ENCODE measurements around the gene R3HDM4. TPM values are rescaled to one million over a fixed set of nuclear protein-coding genes. Genes with fewer than 3 reads are reported as not detected.

Gene R3HDM4
- total RNA-seq, 1 experiment from 2014 or later, result 40.8 TPM

DNA sequence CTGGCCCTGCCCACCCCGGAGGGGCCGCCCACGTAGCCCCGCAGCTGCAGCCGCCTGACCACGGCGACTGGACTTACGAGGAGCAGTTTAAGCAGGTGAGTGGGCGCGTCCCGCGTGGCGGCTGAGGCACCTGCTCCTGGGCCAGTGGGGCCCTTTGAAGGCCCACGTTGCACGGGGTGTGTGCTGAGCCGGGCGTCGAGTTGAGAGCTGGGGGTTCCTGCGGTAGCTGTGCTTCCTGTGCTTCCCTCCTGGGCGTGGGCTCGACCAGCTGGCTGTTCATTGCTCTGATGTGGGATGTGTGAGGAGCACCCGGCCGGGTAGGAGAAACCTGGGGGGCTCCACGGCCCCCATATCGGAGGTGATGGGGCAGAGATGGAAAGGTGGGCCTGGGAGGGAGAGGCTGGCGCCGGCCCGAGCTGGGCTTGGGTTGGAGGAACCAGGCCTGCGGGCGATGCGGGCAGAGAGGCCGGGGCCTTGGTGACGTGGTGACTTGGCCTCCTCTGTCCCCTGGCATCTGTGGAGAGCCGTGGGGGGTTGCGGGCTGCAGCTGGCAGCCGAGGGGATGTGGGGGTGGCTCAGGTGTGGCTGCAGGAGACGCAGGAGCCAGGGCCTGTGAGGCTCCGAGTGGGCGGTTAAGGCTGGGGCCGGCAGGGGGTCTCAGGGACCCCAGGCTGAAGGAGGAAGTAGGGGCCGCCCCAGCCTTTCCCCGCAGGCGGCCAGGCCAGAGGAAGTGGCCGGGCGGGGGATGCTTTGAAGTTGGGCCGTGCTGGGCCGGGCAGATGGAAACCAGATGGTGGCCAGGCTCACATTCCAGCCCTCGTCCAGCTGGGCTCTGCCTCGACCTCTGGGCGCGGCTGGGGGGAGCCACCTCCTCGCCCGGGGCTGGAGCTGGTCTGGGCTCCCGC lies 19.9 kb upstream of the R3HDM4 start:
- peak; percentile 86 for DNase-seq (ENCODE audit: low read depth)

GRCh38 chr19:931860-932647 lies 19.0 kb upstream of the R3HDM4 start:
- DNase-seq (ENCODE audit: low read depth), result no peak

GRCh38 chr19:929891-930258 lies 16.9 kb upstream of the R3HDM4 start:
- DNase-seq (ENCODE audit: low read depth), result no peak

DNA sequence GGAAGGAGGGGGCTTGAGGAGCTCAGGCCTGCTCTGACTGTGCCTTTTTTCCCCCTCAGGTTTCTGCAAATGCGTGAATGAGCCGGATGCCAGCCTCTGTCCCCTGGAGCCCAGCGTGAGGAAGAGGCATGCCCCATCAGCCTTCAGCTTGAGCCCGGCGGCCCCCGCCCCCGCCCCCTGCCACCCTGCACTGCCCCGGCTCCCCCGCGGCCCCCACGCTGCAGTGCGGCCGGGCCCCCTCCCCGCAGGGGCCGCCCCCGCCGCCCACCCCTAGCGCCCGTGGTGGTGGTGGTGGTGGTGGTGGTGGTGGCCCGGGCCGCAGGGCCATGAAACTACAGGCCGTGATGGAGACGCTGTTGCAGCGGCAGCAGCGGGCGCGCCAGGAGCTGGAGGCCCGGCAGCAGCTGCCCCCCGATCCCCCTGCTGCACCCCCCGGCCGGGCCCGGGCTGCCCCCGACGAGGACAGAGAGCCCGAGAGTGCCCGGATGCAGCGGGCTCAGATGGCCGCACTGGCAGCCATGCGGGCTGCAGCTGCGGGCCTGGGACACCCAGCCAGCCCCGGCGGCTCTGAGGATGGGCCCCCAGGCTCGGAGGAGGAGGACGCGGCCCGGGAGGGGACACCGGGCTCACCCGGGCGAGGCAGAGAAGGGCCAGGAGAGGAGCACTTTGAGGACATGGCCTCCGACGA lies 16.3 kb upstream of the R3HDM4 start:
- no peak for DNase-seq (ENCODE audit: low read depth)

DNA sequence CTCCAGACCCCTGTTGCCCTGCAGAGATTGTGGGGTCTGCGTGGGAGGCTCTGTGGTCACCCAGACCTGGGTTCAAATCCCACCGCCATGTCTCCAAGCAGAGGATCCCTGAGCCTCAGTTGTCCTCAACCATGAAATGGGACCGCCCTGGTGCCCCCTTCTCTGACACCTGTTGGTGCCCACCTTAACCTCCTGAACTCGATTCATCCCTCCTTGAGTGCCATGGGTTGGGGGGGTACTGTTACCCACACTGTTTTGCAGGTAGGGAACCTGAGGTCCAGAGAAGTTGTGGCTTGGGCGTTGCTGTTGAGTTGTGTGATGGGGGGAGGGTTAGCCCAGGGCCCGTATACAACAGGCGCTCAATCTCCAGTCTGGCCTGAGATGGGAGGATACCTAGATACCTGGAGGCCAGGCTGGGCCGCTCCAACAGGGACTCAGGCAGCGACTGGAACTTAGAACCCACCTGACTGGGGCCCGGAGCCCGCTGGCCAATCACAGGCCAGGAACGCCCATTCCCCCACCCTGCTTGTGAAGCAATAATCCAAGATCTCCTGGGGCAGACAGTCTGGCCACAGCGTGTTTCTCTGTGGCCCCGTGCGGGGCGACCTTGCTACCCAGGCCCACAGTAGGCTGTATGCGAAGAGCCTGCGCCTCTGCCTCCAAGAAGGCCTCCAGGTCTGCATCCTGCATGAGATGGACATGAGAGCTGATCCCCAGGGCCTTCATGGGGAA lies 15.6 kb upstream of the R3HDM4 start:
- DNase-seq (ENCODE audit: low read depth), result no peak

DNA sequence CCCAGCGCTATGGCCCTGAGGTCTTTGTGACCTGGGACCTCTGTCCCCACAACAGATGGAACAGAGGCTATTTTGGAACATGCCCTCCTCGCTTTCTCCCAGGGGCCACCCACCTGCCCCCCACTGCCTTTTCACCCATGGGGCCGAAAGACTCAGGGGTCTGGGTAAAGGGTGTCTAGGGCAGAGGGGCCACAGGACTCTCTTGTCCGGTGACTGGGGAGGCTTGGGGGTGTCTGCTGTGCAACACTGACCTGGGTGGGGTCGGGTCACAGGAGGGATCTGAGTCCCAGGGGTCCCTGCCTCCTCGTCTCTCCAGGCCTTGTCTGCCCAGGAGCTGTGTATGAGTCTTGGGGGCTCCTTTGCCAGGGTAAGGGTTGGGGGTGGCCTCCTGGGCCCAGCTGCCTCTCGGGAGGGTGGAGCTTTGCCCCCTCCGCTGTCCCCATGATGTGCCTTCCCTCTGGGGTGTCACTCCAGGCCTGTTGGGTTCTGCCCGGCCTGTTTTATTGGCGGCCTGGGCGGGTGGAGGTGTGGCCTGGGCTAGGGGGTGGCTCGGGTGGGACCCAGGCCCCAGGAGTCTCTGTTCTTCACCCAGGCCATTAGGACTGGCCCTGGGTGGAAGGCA lies 14.9 kb upstream of the R3HDM4 start:
- no peak for DNase-seq (ENCODE audit: low read depth)

DNA sequence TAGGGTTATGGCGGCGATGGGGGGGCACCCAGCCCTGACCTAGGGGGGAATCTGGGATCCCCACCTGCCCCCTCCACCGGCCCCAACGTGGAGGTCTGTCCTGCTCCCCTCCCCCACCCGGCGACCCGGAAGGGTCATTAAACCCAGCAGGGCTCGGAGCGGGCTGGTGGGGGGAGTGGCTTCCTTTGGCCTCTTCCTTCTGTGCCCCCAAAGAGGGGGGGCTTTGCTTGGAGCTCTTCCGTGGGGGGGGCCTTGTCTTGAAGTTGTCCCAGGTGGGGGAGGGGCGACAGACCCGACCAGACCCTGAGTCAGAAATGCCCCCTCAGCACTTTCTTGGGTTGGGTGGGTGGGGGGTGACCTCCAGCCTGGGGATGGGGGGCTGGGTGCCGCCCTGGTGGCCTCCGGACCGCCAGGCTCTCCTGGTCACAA lies 14.3 kb upstream of the R3HDM4 start:
- DNase-seq (ENCODE audit: low read depth), result no peak

GRCh38 chr19:926589-927350 lies 13.8 kb upstream of the R3HDM4 start:
- peak; percentile 63 for DNase-seq (ENCODE audit: low read depth)

GRCh38 chr19:926323-926588 lies 13.2 kb upstream of the R3HDM4 start:
- DNase-seq (ENCODE audit: low read depth), result no peak

- DNase-seq (ENCODE audit: low read depth), result peak; percentile 85
These were observed 12.7 kb upstream of the R3HDM4 start, which contains the start of gene ARID3A for GRCh38 chr19:925526-926322. Gene ARID3A (plus strand): TSS chr19:926035. CDS start chr19:929529, 3,494 bp downstream.

GRCh38 chr19:925087-925525 lies 12.1 kb upstream of the R3HDM4 start:
- DNase-seq (ENCODE audit: low read depth), result peak; percentile 62

- DNase-seq (ENCODE audit: low read depth), result no peak
These were observed 11.6 kb upstream of the R3HDM4 start for GRCh38 chr19:924553-925086.

GRCh38 chr19:920051-920864 lies 7.2 kb upstream of the R3HDM4 start:
- DNase-seq (ENCODE audit: low read depth), result peak; percentile 54

DNA sequence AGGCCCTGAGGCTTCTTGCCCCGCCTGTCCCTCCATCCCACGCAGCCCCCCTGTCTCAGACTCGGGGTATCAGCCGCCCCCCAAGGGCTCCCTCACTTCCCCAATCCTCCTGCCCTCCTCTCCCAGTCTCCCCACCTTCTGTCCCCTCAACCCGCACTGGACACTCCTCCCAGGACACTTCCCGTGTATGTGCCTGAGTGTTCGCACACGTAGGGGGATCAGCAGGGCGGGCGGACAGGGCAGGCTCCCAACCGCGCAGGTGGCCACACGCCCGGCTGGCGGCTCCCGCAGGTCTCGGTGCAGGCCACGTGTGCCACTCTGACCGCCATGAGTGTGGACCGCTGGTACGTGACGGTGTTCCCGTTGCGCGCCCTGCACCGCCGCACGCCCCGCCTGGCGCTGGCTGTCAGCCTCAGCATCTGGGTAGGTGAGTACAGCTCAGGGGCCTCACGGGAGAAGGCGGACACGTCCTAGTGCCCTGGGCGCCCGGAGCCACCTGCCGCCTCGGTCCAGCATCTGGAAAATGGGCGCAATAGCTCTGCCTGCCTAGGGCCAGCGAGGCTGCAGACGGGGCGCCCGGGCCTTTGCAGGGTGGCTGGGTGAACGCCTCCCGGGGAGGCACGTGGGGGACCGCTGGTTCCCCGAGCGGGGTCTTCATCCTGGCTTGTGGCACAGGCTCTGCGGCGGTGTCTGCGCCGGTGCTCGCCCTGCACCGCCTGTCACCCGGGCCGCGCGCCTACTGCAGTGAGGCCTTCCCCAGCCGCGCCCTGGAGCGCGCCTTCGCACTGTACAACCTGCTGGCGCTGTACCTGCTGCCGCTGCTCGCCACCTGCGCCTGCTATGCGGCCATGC lies 6.4 kb upstream of the R3HDM4 start:
- peak; percentile 52 for DNase-seq (ENCODE audit: low read depth)

GRCh38 chr19:918481-919198 lies 5.6 kb upstream of the R3HDM4 start:
- no peak for DNase-seq (ENCODE audit: low read depth)

- DNase-seq (ENCODE audit: low read depth), result no peak
These were observed 5.1 kb upstream of the R3HDM4 start for GRCh38 chr19:918152-918437.
